ENCODE results near the gene NLRX1.
"Not testable (repeated sequence)": the region's sequence is repeated elsewhere in the genome, so short reads cannot be mapped to it uniquely, and the experiment has no call there.

Gene NLRX1

DNA sequence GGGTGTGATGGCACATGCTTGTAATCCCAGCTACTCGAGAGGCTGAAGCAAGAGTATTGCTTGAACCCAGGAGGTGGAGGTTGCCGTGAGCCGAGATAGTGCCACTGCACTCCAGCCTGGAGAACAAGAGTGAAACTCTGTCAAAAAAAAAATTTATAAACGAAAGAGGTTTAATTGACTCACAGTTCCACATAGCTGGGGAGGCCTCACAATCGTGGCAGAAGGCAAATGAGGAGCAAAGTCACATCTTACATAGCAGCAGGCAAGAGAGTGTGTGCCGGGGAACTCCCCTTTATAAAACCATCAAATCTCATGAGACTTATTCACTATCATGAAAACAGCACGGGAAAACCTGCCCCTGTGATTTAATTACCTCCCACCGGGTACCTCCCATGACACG is 15.9 kb downstream of the NLRX1 start:
- DNase-seq (ENCODE audit: low spot score in 2 of 2); H3K9me3 ChIP-seq; H3K27me3 ChIP-seq (ENCODE audit: low read depth); H3K36me3 ChIP-seq (replicated peaks); H3K4me3 ChIP-seq; H3K4me1 ChIP-seq; in situ Hi-C loops (cut with MboI; ENCODE audit: low sequenced_read_pairs): not testable (repeated sequence)

- Histone ChIP-seq H3K27me3 (ENCODE audit: low read depth) (no peaks in the 10 kb centered on the region), H3K4me1 (no peaks in the 10 kb centered on the region), H3K4me3 (no peak overlapping the region), H3K9me3 (no peaks in the 10 kb centered on the region), H3K36me3 (replicated peaks) (no peaks in the 10 kb centered on the region)
- in situ Hi-C loops (cut with MboI; ENCODE audit: low sequenced_read_pairs), result no loop called here
- DNase-seq (ENCODE audit: low spot score in 2 of 2), result no peak
These were observed 17.6 kb downstream of the NLRX1 start for GRCh38 chr11:119185981-119186634.

- in situ Hi-C loops (cut with MboI; ENCODE audit: low sequenced_read_pairs), result no loop called here
- DNase-seq (ENCODE audit: low spot score in 2 of 2), result no peak
- Histone ChIP-seq H3K27me3 (ENCODE audit: low read depth) (no peaks in the 10 kb centered on the region), H3K4me1 (no peaks in the 10 kb centered on the region), H3K4me3 (no peak overlapping the region), H3K36me3 (replicated peaks) (no peaks in the 10 kb centered on the region), H3K9me3 (no peaks in the 10 kb centered on the region)
These were observed 18.8 kb downstream of the NLRX1 start for GRCh38 chr11:119187123-119187892.

DNA sequence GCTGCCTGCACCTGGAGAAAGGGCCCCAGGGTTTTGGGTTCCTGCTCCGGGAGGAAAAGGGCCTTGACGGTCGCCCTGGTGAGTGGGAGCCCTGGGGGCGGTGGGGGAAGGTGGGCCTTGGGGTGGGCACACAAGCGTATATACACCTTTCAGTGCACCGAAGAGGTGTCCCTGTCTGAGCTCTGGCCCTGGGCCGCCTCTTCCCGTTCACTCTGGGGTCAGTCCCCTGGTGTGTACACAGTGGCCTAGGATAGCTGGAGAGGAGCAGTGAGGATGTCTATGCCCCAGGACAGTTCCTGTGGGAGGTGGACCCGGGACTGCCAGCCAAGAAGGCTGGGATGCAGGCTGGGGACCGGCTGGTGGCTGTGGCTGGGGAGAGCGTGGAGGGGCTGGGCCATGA is 19.5 kb downstream of the NLRX1 start:
- no peak overlapping the region for H3K4me3 ChIP-seq
- no peaks in the 10 kb centered on the region for H3K4me1 ChIP-seq
- no peak for DNase-seq (ENCODE audit: low spot score in 2 of 2)
- in situ Hi-C loops (cut with MboI; ENCODE audit: low sequenced_read_pairs), result no loop called here
- H3K36me3 ChIP-seq (replicated peaks), result no peaks in the 10 kb centered on the region
- H3K27me3 ChIP-seq (ENCODE audit: low read depth), result no peaks in the 10 kb centered on the region
- H3K9me3 ChIP-seq, result no peaks in the 10 kb centered on the region

DNA sequence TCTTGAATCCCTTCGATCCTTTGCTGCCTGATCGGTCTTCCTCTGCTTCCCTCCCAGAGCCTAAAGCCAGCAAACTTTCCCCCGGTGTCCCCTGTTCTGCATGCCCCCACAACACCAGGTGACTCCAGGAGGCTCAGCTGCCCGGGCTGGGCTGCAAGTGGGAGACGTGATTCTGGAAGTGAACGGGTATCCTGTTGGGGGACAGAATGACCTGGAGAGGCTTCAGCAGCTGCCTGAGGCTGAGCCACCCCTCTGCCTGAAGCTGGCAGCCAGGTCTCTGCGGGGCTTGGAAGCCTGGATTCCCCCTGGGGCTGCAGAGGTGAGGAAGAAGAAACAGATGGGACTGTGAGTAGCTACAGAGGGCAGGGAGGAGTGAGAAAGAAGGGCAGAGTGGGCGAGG is 20.4 kb downstream of the NLRX1 start:
- Histone ChIP-seq H3K4me1 (no peaks in the 10 kb centered on the region), H3K27me3 (ENCODE audit: low read depth) (no peaks in the 10 kb centered on the region), H3K36me3 (replicated peaks) (no peaks in the 10 kb centered on the region), H3K4me3 (no peak overlapping the region), H3K9me3 (no peaks in the 10 kb centered on the region)
- in situ Hi-C loops (cut with MboI; ENCODE audit: low sequenced_read_pairs), result no loop called here
- DNase-seq (ENCODE audit: low spot score in 2 of 2), result no peak

GRCh38 chr11:119189393-119189792 is 20.9 kb downstream of the NLRX1 start:
- Histone ChIP-seq H3K27me3 (ENCODE audit: low read depth) (no peaks in the 10 kb centered on the region), H3K36me3 (replicated peaks) (no peaks in the 10 kb centered on the region), H3K4me1 (no peaks in the 10 kb centered on the region), H3K9me3 (no peaks in the 10 kb centered on the region), H3K4me3 (no peak overlapping the region)
- in situ Hi-C loops (cut with MboI; ENCODE audit: low sequenced_read_pairs), result no loop called here
- DNase-seq (ENCODE audit: low spot score in 2 of 2), result no peak

GRCh38 chr11:119190531-119190930 is 22.0 kb downstream of the NLRX1 start:
- no peaks in the 10 kb centered on the region for H3K27me3 ChIP-seq (ENCODE audit: low read depth)
- H3K4me1 ChIP-seq, result no peaks in the 10 kb centered on the region
- in situ Hi-C loops (cut with MboI; ENCODE audit: low sequenced_read_pairs), result no loop called here
- DNase-seq (ENCODE audit: low spot score in 2 of 2), result no peak
- H3K36me3 ChIP-seq (replicated peaks), result no peaks in the 10 kb centered on the region
- no peaks in the 10 kb centered on the region for H3K9me3 ChIP-seq
- H3K4me3 ChIP-seq, result no peak overlapping the region

DNA sequence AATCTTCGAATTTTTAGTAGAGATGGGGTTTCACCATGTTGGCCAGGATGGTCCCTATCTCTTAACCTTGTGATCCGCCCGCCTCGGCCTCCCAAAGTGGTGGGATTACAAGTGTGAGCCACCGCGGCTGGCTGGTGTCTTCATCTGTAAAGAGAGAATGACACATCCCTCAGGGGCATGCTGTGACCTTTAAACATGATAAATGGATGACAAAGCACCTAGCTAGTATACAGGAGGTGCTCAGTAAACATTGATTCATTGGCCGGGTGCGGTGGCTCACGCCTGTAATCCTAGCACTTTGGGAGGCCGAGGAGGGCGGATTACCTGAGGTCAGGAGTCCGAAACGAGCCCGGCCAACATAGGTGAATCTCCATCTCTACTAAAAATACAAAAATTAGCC is 22.7 kb downstream of the NLRX1 start:
- H3K9me3 ChIP-seq; H3K36me3 ChIP-seq (replicated peaks); DNase-seq (ENCODE audit: low spot score in 2 of 2); H3K4me3 ChIP-seq; H3K27me3 ChIP-seq (ENCODE audit: low read depth); in situ Hi-C loops (cut with MboI; ENCODE audit: low sequenced_read_pairs); H3K4me1 ChIP-seq: not testable (repeated sequence)

DNA sequence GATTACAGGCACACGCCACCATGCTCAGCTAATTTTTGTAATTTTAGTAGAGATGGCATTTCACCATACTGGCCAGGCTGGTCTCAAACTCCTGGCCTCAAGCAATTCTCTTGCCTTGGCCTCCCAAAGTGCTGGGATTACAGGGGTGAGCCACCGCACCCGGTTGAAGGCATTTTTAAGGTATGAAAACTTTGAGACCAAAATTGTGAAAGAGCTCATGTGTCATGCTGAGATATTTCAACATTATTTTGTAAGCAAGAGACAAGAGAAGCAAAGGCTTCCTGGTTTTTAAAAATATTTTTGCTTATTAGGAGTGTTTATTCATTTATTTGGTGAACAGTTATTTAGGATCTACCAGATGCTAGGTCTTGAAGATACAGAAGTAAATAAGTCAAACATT is 23.6 kb downstream of the NLRX1 start:
- Histone ChIP-seq H3K4me3 (no peak overlapping the region), H3K27me3 (ENCODE audit: low read depth) (no peaks in the 10 kb centered on the region), H3K9me3 (no peaks in the 10 kb centered on the region; the same call in 1 of the 2 replicates), H3K4me1 (no peaks in the 10 kb centered on the region), H3K36me3 (replicated peaks) (no peaks in the 10 kb centered on the region)
- no peak for DNase-seq (ENCODE audit: low spot score in 2 of 2)
- in situ Hi-C loops (cut with MboI; ENCODE audit: low sequenced_read_pairs), result no loop called here

DNA sequence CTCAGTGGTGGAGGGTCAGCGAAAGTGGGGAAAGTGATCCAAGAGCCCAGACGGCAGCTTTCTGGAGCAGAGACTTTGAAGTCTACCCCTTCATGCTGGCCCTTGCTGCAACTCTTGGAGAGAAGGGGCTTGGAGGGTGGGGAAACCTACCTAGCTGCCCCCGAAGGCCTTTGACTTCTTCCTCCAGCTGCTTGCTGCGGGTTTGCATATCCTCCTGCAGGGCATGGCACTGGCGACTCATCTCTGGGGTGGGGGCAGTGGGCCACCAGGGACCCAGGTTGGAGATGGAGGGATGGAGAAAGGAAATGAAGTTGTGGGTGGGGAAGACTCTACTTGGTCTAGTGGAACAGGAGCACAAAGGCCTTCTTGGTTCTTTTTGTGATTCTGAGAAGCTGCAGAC is 24.5 kb downstream of the NLRX1 start:
- no peak for DNase-seq (ENCODE audit: low spot score in 2 of 2)
- in situ Hi-C loops (cut with MboI; ENCODE audit: low sequenced_read_pairs), result no loop called here

DNA sequence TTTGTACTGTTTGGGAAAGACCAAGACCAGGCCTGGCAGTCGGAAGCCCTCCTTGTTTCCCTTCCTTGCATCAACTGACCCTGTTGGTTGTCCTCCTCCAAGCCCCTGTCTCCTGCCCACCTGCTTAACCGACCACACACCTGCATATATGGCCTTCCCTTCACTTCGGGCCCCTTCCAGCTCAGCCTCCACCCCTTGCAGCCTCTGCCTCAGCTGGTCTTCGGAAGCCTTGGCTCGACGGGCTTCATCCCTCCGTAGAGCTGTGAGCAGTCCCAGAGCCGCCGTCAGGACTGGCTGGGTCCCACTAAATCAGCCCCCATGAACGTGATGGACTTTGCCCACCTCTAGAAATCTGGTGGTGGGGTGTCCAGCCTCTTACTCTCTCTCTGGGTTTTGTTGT is 25.1 kb downstream of the NLRX1 start:
- no peaks in the 10 kb centered on the region for H3K27me3 ChIP-seq (ENCODE audit: low read depth)
- no peak for DNase-seq (ENCODE audit: low spot score in 2 of 2)
- no peaks in the 10 kb centered on the region for H3K4me1 ChIP-seq
- in situ Hi-C loops (cut with MboI; ENCODE audit: low sequenced_read_pairs), result no loop called here
- no peaks in the 10 kb centered on the region; the same call in 1 of the 2 replicates for H3K9me3 ChIP-seq
- H3K4me3 ChIP-seq, result no peak overlapping the region
- H3K36me3 ChIP-seq (replicated peaks), result no peaks in the 10 kb centered on the region

More for the DNA sequence above, 24.5 kb downstream of the NLRX1 start:
- Histone ChIP-seq H3K4me3 (no peak overlapping the region), H3K9me3 (no peaks in the 10 kb centered on the region; the same call in 1 of the 2 replicates), H3K4me1 (no peaks in the 10 kb centered on the region), H3K27me3 (ENCODE audit: low read depth) (no peaks in the 10 kb centered on the region), H3K36me3 (replicated peaks) (no peaks in the 10 kb centered on the region)

- H3K4me1 ChIP-seq, result no peaks in the 10 kb centered on the region
- no peaks in the 10 kb centered on the region; the same call in 1 of the 2 replicates for H3K9me3 ChIP-seq
- in situ Hi-C loops (cut with MboI; ENCODE audit: low sequenced_read_pairs), result loop anchor here (5.0 kb wide), 1 partner anchor 93 kb away; the partner anchor contains the start of gene DPAGT1
- H3K27me3 ChIP-seq (ENCODE audit: low read depth), result no peaks in the 10 kb centered on the region
- H3K4me3 ChIP-seq, result no peak overlapping the region
- no peaks in the 10 kb centered on the region for H3K36me3 ChIP-seq (replicated peaks)
- no peak for DNase-seq (ENCODE audit: low spot score in 2 of 2)
These were observed 26.4 kb downstream of the NLRX1 start for GRCh38 chr11:119194811-119195440.

GRCh38 chr11:119195680-119196079 is 27.2 kb downstream of the NLRX1 start:
- no peaks in the 10 kb centered on the region for H3K36me3 ChIP-seq (replicated peaks)
- H3K4me3 ChIP-seq, result no peak overlapping the region
- no peaks in the 10 kb centered on the region; the same call in 1 of the 2 replicates for H3K9me3 ChIP-seq
- H3K27me3 ChIP-seq (ENCODE audit: low read depth), result no peaks in the 10 kb centered on the region
- no peaks in the 10 kb centered on the region for H3K4me1 ChIP-seq
- DNase-seq (ENCODE audit: low spot score in 2 of 2), result peak in 1 of 2 experiments; percentile 48
- in situ Hi-C loops (cut with MboI; ENCODE audit: low sequenced_read_pairs), result loop anchor here (5.0 kb wide), 1 partner anchor 93 kb away; the partner anchor contains the start of gene DPAGT1
